Measurements from ENCODE around the gene ZBTB46.
"Not testable (repeated sequence)": the region's sequence is repeated elsewhere in the genome, so short reads cannot be mapped to it uniquely, and the experiment has no call there.

Gene ZBTB46

GRCh38 chr20:63819224-63819921 is 11.7 kb downstream of the ZBTB46 start:
- no peak for DNase-seq (ENCODE audit: low read depth in 1 of 2, low spot score in 1 of 2)

DNA sequence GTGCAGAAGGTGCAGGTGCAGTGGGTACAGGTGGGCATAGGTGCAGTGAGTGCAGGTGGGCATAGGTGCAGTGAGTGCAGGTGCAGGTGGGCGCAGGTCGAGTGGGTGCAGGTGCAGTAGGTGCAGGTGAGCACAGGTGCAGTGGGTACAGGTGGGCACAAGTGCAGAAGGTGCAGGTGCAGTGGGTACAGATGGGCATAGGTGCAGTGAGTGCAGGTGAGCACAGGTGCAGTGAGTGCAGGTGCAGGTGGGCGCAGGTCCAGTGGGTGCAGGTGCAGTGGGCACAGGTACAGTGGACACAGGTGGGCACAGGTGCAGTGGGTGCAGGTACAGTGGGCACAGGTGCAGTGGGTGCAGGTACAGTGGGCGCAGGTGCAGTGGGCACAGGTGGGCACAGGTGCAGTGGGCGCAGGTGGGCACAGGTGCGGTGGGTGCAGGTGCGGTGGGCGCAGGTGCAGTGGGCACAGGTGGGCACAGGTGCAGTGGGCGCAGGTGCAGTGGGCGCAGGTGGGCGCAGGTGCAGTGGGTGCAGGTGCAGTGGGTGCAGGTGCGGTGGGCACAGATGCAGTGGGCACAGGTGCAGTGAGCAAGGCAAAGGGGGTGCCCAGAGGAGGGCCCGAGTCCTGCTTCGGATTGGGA is 15.3 kb downstream of the ZBTB46 start:
- no peak for DNase-seq (ENCODE audit: low read depth in 1 of 2, low spot score in 1 of 2)

- DNase-seq (ENCODE audit: low read depth in 1 of 2, low spot score in 1 of 2): no peak
These were observed 16.0 kb downstream of the ZBTB46 start for GRCh38 chr20:63814891-63815614.

DNA sequence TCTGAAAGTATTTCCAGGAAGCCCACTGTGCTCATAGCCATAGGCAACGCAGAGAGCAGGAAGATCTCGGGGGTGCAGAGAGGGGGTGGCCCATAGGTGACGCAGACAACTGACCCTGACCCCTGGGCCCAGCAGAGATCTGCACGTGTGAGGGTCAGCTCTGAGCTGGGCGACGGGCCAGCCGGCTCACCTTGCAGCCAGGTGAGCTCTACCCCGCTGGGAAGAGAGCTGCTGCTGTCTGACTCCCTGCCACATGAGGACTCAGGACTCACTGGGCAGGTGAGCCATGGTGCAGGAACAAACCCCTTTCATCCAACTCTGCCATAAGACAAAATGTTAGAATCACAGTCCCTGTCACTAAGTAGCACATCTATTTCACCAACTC is 19.6 kb downstream of the ZBTB46 start:
- no peak for DNase-seq (ENCODE audit: low read depth in 1 of 2, low spot score in 1 of 2)

GRCh38 chr20:63810730-63811490 is 20.2 kb downstream of the ZBTB46 start:
- DNase-seq (ENCODE audit: low read depth in 1 of 2, low spot score in 1 of 2): no peak

DNA sequence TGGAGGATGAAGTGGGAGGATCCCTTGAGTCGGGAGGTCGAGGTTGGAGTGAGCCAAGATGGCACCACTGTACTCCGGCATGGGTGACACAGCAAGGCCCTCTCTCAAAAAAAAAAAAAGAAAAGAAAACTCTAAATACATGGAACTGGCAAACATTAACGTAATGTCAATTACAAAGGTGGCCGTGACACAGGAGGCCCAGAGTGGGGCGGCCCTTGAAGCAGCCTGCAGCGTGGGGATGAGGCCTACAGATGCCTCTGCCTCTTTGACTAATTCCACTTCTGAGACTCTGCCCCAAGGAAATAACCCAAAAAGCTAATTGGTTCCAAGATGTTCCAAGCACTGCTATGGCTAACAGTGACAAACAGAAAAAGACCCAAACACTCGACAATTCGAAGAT is 21.2 kb downstream of the ZBTB46 start:
- DNase-seq (ENCODE audit: low read depth in 1 of 2, low spot score in 1 of 2): no peak

- DNase-seq (ENCODE audit: low read depth in 1 of 2, low spot score in 1 of 2): no peak
These were observed 21.9 kb downstream of the ZBTB46 start for GRCh38 chr20:63808964-63809674.

- DNase-seq (ENCODE audit: low read depth in 1 of 2, low spot score in 1 of 2): no peak
These were observed 22.8 kb downstream of the ZBTB46 start for GRCh38 chr20:63808145-63808724.

- no peak for DNase-seq (ENCODE audit: low read depth in 1 of 2, low spot score in 1 of 2)
These were observed 23.4 kb downstream of the ZBTB46 start for GRCh38 chr20:63807654-63808053.

GRCh38 chr20:63804308-63804636 is 26.8 kb downstream of the ZBTB46 start:
- DNase-seq (ENCODE audit: low read depth in 1 of 2, low spot score in 1 of 2): no peak

DNA sequence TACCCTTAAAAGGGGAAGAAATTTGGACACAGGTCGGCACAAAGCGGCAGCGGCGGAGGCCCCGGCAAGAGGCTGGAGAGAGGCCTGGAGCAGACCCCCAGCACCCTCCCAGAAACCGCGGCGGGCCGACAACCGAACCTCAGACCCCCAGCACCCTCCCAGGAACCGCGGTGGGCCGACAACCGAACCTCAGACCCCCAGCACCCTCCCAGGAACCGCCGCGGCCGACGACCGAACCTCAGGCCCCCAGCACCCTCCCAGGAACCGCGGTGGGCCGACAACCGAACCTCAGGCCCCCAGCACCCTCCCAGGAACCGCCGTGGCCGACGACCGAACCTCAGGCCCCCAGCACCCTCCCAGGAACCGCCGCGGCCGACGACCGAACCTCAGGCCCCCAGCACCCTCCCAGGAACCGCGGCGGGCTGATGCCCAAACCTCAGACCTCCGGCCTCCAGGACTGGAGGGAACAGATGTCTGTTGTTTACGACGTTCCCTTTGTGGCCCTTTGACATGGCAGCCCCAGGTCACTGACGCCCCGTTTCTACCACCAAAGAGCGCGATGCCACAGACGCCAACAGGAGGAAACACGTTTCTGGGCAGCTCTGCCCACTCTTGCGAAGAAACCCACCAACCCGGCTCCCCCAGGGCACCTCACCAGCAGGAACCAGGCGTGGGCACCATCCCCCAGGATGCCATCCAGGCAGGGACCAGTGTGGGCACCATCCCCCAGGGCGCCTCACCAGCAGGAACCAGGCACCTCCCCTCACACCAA is 28.4 kb downstream of the ZBTB46 start:
- DNase-seq (ENCODE audit: low read depth in 1 of 2, low spot score in 1 of 2): no peak

GRCh38 chr20:63801174-63801573 is 29.9 kb downstream of the ZBTB46 start:
- DNase-seq (ENCODE audit: low read depth in 1 of 2, low spot score in 1 of 2): not testable (repeated sequence)

- not testable (repeated sequence) for DNase-seq (ENCODE audit: low read depth in 1 of 2, low spot score in 1 of 2)
These were observed 30.7 kb downstream of the ZBTB46 start for GRCh38 chr20:63800411-63800810.

DNA sequence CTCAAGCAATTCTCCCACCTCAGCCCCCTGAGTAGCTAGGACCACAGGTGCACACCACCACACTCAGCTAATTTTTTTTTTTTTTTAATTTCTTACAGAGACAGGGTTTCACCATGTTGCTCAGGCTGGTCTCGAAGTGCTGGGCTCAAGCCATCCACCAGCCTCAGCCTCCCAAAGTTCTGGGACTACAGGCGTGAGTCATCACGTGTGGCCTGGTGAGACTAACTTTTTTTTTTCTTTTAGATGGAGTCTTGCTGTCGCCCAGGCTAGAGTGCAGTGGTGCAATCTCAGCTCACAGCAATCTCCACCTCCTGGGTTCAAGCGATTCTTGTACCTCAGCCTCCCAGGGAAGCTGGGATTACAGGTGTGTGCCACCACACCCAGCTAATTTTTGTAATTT is 31.9 kb downstream of the ZBTB46 start:
- DNase-seq (ENCODE audit: low read depth in 1 of 2, low spot score in 1 of 2): not testable (repeated sequence)

GRCh38 chr20:63797175-63797574 is 33.9 kb downstream of the ZBTB46 start:
- DNase-seq (ENCODE audit: low read depth in 1 of 2, low spot score in 1 of 2): not testable (repeated sequence)

DNA sequence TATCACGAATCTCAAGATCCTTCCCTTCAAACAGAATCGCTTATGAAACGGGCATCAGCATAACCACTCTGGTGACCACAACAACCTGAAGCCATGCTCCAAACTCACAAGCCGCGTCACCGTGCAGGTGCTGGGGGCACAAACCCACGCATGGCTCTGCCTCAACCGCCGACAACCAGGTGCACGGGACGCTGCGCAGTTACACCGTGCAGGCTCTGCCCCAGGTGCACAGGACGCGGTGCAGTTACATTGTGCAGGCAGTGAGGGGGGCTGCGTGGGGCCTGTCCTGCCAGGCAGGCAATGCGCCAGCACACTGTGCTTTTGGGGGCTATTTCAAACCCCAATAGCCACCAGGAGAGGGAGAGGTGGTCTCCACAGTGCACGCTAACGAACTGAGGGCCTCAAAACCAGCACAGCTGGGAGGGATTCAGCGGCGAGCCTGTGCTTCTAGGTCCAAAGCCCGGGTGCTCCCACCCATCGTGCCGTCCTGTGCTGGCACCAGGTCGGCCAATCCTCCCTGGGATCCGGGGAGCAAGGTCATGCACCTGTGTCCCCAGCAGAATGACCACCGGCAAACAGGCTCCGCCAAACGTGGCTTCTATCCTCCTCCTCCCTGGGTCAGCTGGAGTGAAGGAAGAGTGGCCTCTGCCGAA is 35.8 kb downstream of the ZBTB46 start:
- no peak for DNase-seq (ENCODE audit: low read depth in 1 of 2, low spot score in 1 of 2)

- DNase-seq (ENCODE audit: low read depth in 1 of 2, low spot score in 1 of 2): no peak
These were observed 36.5 kb downstream of the ZBTB46 start for GRCh38 chr20:63794614-63795013.

DNA sequence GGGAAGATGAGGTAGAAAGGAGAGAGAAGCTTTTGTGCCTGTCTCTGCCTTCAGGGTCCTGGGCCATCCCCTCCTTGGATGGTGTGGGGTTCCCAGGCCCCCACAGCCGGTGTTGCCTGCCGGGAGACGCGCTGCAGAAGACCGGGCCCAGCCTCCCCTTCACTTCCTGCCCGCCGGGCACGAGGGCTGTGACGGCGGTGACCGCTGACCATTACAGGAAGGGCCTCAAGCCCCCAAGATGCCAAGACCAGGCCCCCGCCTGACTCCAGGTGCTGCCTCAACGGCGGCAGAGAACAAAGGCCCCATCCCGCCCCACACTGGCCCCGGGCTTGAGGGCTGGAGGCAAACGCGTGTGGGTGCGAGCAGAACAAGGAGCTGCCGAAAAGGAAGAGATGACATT is 38.2 kb downstream of the ZBTB46 start:
- DNase-seq (ENCODE audit: low read depth in 1 of 2, low spot score in 1 of 2): no peak

GRCh38 chr20:63791497-63792156 is 39.4 kb downstream of the ZBTB46 start:
- no peak for DNase-seq (ENCODE audit: low read depth in 1 of 2, low spot score in 1 of 2)
